Glomerular visceral epithelial cell (primary cell): ENCODE data around the gene TCEAL9.
"Not testable (repeated sequence)": the region's sequence is repeated elsewhere in the genome, so short reads cannot be mapped to it uniquely, and the experiment has no call there.

ENCODE experiments used
- DNase-seq: peaks from one replicate; pipeline ENCODE4 v3.0.0-alpha.2; 2016; ENCODE audit errors: extremely low spot score

Gene TCEAL9

DNA sequence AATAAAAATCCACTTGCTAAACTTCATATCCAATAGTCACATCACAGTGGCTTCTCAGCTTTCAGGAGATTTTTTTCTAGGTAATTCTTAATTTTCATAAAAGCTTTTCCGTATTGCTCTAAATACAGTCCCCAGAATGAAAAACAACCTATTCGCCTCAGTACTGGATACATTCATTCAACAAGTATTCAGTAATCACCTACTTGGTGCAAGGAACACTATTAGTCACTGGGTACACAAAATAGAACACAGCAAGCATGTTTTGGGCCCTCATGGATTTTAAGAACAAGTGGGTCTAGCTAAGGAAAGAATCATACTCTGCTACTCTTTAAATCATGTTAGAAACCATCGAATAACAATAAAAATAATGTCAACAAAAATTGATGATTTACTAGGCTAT lies 17.3 kb downstream of the TCEAL9 start:
- DNase-seq = no peak

DNA sequence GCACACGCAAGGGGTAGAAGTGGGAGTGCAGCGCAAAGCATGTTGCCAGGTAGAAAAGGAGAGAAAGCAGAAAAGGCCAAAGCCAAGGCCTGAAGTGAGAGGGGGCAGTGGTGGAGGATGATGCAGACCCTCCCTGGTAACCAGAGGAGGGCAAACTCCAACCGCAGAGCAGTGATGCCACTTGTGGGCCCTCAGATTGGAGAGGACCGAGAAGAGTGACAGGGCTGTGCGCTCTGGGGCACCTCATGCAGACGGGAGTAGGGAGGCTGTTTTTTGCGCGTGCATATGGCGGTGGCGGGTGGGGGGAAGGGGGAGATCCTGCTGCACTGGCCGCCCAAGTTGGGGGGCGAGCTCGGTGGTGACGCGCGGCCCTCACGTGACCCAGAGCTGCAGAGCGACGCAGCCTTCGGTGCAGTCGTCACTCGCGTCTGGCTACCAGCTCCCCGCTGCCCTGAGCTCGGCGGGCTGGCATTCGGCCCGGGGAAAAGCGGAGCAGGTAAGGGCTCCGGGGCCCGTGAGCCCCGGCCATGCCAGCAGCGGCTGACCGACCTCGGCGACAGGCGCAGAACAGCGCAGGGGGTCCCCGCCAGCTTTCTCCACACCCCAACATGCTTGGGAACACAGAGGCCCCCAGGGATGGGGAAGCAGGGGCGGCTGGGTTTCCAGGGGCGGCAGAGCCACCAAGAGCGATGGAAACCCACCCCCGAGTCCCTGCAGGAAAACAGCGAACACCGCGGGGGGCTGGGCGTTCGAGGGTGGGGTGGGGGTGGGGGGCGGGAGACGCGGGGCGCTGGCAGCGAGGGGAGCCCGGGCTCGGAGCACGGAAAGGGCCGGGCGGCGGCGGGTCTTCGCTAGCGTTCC lies 20.0 kb downstream of the TCEAL9 start, which contains the start of gene BEX3:
Gene BEX3 (plus strand): TSS at position 421 of the 861 bp plus-strand sequence. CDS start 984 bp downstream, outside the sequence.
- DNase-seq = peak; percentile 46

DNA sequence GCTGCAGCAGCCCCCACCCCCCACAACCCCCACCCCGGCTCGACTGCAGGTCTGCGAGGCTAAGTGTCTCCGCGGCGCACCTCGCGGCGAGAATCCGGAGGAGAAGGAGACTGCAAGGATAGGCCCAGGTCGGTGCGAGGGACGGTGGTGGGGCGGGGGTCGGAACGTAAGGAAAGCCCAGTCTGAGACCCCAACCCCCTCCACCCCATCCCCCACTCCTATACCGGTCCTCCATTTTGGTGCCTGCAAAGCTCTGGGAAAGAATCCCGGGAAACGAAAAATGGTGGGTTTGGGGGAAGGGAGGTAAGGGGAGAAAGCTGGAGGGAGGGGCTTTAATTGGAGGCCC lies 20.6 kb downstream of the TCEAL9 start:
- DNase-seq = peak; percentile 15

DNA sequence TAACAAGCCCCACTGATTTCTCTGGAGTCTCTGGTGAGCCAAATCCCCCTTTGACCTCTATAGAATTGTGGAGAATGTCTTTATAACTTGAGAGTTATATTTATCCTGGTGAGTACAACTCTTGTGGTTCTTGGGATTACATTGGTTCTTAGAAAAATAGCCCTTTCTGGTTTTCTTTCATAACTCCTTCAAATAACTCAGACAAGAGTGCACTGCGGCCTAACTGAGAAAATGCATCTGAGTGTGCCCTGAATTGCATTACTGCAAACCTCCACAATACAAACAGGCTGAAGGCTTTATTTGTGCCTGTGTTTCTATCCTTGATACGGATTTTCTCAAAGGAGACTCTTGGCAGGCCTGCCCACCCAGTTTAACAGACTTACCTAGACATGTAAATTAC lies 22.7 kb downstream of the TCEAL9 start:
- DNase-seq = no peak

DNA sequence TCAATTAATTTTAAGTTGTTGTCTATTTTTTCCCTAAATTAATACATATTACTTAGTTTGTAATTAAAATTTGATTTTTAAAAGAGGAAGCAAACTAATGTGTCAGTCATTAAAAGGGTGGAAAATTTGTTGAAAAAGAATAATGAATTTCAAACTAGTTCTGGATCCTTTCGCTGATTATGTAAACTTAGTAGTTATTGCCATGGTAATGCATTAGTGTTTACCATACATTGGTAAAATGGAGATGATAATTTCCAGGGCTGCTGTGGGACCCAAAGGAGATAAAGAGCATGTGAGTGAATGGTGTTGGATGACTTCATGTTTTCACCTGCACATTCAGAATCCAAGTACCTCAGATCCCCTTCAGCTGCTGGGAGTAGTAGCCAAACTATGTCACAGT lies 26.6 kb downstream of the TCEAL9 start:
- no peak for DNase-seq

DNA sequence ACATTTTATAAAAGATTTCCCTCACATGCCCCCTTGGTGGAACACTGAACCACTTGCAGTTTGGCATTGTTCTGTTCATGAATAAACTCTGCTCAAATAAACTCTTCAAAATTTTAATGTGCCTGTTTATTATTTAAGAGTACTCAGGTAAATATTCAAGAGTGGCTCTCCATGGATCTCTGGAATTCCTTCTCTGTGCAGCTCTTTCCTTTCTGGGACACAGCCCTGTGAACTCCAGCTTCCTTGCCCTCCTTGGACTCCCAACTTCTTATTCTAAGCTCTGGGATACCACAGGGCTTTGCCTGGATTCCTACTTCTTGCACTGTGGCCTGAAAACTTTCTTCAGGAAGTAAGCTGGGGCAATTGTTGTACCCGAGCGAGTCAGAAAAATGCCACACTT lies 28.4 kb downstream of the TCEAL9 start:
- no peak for DNase-seq

DNA sequence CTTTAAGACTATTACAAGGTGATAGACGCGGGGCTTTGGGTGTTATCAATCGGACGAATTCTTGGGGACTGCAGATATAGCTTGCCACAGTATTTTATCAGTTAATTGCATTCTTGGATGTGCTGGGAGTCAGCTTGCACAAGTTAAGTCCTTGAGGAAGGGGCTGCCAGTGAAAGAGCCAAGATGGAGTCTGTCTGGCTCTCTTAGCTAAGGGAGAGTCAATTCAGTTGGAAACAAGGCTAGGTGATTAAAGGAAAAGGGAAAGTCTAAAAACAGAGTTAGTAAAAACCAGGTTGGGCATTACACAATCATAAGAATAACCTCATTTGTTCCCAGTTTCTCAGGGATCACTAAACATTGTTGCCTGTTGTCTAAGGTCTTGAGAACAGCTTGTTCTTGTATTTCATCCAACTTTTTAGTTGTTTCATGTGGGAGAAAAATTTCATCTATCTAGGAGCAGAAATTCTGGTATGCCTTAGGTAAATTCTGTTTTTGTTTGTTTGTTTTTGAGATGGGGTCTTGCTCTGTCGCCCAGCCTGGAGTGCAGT lies 29.1 kb downstream of the TCEAL9 start:
- not testable (repeated sequence) for DNase-seq

DNA sequence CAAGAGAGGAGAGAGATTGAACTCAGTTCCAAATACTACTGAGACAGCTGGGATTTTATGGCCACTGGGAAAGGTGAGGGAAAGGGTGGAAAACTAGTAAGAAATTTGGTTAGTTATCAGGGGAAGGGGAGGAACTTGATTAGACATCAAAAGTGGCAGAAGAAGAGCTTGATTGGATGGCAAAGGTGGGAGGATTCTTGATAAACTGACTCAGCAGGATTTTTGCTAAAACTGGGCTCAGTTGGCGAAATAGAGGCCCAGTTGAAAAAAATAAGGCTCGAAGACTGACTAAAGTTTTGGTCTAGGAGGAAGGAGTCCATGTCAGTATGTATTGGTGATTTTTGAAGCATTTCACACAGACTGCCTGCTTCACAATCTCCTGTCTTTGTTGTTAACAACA lies 30.0 kb downstream of the TCEAL9 start:
- DNase-seq = no peak

DNA sequence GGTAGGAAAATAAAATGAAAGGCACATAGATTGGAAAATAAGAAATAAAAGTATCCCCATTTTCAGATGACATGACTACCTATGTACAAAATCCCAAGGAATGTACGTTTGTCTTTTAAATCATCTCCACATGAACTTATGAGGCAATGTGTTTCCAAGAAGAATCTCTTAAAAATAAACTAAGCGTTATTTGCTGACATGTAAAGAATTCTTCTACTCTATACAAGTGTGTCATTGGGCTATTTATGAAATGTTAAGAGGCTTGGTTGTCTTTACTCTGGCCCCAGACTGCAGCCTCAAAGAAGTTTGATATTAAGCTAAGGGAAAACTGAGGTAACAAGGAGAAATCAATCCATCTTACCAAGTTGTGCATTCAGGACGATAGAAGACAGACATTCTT lies 37.2 kb downstream of the TCEAL9 start:
- no peak for DNase-seq

DNA sequence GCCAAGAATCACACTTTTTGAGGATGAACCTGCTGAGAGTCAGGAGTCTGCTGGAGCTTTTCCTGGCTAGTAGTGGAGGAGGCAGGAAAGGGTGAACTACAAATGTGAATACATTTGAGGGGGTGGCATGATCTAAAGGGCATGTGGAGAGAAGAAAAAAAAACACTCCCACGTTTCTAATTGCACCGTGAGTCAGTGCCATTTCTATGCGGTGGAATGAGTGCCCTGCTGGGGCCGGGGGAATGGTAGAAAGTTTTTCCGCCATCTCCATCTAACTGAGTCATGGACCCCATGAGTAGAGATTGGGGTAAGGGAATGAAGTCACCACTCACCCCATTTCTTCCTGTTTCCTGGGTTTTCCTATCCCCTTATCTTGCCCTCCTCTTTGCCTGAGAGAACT lies 39.9 kb downstream of the TCEAL9 start:
- peak; percentile 38 for DNase-seq

DNA sequence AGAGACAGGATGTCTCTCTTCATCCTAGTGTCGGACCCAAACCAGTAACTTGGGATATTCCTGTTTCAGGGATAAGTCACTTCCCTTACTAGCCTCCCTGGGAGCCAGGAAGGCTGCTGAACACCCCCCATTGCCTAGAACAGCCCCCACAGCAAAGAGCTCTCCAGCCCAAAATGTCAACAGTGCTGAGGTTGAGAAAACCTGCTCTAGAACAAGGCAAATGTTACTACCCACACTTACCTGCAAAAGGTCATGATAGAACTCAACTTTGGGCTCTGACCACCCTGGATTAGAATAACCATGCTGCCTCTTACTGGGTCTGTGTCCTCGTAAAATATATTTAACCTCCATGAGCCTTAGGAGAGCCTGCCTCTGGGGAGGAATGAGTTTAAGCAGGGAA lies 40.4 kb downstream of the TCEAL9 start:
- DNase-seq = no peak

DNA sequence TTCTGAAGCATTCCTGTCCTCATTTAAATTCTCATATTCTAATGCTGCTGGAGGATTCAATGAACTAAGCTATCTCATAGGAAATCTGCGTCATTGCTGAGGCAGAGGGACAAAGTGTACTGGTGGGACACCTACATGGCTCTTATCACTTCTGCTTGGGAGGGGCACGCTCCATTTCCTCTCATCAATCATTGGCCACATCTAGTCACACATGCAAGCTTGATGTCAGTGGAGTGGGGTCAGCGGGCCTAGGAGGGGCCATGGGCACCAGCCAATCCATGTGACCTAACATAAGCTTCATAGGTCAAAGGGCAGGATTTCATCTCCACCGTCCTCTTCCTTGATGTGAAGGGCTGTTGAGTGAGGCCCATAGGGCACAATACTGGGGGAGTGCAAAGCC lies 41.4 kb downstream of the TCEAL9 start:
- no peak for DNase-seq

DNA sequence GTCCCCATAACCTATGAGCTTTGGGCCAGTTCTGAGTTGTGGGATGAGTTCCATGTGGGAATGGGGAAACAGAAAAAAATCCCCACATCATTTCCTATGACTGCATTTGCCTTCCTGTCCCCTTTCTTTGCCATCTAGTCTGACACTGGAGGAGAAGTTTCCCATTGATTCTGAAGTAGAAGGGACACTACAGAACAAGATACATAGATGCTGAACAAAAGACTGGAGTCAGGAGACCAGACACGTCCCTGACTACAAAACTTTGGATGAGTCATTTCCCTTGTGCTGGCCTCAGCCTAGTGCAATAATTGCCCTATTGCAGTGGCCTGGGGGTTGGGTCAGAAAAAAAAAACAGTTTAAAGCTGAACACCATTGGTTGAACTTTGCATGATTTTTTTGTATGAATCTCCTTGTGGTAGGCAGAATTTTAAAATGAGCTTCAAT lies 42.1 kb downstream of the TCEAL9 start:
- DNase-seq = peak; percentile 62

DNA sequence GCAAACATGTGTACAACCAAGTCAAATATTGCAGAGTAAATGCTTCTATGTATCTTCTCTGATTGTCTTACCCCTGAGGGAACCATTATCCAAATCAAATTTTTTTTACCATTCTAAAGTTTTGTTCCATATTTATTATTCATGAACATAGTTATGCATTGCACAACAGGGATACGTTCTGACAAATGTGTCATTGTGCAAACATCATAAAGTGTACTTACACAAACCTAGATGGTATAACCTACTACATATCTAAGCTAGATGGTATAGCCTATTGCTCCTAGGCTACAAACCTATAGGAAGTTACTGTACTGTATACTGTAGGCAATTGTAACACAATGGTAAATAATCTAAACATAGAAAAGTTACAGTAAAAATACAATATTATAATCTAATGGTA lies 43.4 kb downstream of the TCEAL9 start:
- DNase-seq = no peak

DNA sequence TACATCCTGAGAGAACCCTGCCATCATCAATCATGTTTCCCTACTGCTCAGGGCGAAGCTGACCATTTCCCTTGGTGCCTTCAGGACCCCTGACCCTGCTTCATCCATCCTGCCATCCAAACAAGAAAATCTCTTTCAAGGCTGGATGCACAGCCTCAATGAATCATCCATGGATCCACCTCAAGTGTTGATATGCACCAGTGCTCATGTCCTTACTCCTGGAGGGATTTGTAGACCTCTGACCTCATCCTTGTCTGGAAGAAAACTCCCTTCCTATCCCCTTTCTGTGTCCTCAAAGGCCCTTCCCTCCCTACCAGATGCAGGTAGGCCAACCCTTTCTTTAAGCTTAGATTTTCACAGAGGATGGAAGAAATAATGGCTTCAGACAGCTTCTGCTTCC lies 44.6 kb downstream of the TCEAL9 start:
- DNase-seq = peak; percentile 69

DNA sequence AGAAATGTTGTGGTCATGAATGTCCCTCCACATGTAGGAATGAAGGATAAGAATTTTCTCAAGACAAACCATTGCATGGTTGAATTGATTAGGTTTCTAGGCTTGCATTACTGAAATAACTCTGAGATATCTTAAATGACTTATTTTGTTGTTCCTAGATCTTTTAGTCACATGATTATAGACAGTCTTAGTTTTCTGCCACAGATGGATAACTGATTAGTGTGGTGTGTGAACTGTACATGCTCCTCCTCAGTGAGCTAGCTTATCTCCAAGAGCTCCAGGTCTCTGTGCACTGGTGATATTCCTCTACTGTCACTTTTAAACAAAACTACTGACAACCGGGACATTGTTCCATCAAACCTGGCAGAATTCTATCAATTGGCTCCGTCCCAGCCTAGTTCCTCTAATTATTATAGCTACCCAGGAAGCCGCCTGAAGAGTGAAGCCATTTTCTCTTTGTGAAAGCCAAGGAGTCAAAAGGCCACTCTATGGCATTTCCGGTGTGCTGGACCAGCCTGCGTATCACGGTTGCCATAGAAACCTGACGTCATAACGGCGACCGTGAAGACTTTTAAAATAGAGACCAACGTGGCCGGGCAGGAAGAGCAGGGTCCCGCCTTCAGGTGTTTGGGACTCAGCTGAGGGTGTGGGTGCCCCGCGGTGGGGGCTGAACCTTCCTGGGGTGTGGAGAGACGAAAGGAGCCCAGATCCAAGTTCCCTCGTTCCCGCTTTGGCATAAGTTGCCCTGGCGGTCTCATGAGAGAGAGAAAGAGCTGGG lies 48.1 kb downstream of the TCEAL9 start:
- peak; percentile 83 for DNase-seq

DNA sequence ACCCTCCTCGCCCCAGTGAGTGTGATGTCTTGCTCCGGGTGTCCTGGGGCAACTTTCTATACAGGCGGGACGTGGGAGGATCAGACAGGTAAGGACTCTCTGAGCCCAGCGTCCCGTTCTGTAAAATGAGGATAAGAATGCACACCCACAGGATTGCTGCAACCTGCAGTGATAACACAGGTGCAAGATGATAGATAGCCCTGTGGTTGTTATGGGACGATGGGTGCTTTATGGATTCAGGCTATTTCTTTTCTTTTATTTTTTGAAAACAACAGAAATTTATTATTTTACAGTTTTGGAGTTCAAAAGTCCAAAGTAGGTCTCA lies 48.7 kb downstream of the TCEAL9 start:
- DNase-seq = no peak

DNA sequence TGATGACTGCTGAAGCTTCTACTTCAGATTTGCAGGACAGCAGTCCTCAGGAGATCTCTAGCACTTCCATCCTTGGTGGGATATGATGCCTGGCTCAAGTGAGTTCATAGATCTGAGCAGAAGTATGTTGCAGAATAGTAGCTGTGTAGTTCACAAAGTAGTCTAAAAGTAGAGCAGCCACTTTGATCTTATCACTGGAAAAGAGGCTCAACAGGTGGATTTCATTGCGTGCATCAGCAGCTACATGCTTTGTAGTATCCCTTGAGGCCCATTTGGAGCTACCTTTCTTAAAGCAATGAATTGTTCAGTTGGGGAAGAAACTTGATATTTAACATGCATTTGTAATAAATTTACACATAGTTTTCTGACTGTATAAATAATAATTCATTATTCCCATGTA lies 50.0 kb downstream of the TCEAL9 start:
- DNase-seq = no peak

DNA sequence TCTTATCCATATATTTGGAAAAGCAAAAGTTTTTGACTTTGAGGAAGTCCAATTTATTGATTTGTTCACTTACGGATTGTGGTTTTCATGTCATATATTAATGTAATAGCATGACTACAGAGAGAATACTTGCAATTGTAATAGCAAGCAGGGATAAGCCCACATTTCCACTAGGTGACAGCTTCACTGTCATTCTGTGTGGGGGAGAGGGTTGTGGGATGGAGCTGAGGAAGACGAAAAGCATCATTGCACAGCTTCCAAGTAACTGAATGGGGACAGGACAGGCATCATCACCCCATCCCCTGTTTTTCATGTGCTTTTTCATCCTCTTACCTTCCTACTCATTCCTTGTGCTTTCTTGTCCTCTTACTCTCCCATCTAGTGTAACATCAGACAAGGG lies 51.5 kb downstream of the TCEAL9 start:
- no peak for DNase-seq
